ENCODE data around the gene RPL10A. TPM values are rescaled to one million over a fixed set of nuclear protein-coding genes. Genes with fewer than 3 reads are reported as not detected.

The RPL10A gene
- total RNA-seq, 4 donors from 2014 or later = 1,152 to 2,101 (median 1,461) TPM

DNA sequence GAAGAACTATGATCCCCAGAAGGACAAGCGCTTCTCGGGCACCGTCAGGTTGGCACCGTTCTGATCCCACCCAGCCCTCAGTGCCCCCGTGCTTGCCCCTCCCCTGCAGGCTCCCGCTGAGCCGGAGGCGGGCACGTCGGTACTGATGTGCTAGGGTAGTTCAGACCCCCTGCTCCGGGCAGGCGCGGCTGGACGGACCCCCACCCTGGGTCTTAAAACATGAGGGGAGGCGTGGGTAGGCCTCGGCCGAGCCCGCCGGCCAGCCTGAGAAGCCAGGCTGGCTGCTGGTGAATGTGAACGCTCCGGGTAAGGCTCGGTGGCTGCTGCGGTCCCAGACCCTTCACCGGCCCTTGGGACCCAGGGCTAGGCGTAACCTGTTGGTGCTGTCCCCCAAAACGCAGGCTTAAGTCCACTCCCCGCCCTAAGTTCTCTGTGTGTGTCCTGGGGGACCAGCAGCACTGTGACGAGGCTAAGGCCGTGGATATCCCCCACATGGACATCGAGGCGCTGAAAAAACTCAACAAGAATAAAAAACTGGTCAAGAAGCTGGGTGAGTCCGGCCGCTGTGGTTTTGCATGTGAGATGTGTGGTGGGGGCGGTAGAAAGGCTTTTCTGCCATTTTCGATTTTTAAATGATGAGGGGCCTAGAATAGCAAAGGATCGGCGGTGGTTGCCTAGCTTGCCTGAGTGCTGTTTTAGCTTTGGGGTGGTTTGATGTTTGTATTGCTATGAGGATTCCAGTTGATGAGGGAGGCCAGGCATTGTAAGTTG, 964 bp downstream of the RPL10A start:
- H3K9me3 ChIP-seq = no peaks in the 10 kb centered on the region
- 1 to 5% methylated on average over 7 to 11 of the region's 37 CpGs for WGBS, 2 donors
- H3K27me3 ChIP-seq = no peaks in the 10 kb centered on the region
- peaks cover 12 to 74% (median 16%) of the 10 kb centered on the region in 3 donors for H3K36me3 ChIP-seq
- H3K4me1 ChIP-seq = peaks cover 21 to 60% (median 25%) of the 10 kb centered on the region in 3 donors
- DNase-seq = no peak
- no peak for TF ChIP-seq POLR2A (IDR thresholded peaks at IDR 0.05)
- TF ChIP-seq, protein P1, sequence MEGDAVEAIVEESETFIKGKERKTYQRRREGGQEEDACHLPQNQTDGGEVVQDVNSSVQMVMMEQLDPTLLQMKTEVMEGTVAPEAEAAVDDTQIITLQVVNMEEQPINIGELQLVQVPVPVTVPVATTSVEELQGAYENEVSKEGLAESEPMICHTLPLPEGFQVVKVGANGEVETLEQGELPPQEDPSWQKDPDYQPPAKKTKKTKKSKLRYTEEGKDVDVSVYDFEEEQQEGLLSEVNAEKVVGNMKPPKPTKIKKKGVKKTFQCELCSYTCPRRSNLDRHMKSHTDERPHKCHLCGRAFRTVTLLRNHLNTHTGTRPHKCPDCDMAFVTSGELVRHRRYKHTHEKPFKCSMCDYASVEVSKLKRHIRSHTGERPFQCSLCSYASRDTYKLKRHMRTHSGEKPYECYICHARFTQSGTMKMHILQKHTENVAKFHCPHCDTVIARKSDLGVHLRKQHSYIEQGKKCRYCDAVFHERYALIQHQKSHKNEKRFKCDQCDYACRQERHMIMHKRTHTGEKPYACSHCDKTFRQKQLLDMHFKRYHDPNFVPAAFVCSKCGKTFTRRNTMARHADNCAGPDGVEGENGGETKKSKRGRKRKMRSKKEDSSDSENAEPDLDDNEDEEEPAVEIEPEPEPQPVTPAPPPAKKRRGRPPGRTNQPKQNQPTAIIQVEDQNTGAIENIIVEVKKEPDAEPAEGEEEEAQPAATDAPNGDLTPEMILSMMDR (IDR thresholded peaks at IDR 0.05) = no peak
- H3K4me3 ChIP-seq = peak overlapping the region; percentile 64 to 91 (median 74)
- peak overlapping the region; percentile 91 to 93 (median 92) for H3K27ac ChIP-seq
- intact Hi-C loops (cut with DNase I) = no loop called here

DNA sequence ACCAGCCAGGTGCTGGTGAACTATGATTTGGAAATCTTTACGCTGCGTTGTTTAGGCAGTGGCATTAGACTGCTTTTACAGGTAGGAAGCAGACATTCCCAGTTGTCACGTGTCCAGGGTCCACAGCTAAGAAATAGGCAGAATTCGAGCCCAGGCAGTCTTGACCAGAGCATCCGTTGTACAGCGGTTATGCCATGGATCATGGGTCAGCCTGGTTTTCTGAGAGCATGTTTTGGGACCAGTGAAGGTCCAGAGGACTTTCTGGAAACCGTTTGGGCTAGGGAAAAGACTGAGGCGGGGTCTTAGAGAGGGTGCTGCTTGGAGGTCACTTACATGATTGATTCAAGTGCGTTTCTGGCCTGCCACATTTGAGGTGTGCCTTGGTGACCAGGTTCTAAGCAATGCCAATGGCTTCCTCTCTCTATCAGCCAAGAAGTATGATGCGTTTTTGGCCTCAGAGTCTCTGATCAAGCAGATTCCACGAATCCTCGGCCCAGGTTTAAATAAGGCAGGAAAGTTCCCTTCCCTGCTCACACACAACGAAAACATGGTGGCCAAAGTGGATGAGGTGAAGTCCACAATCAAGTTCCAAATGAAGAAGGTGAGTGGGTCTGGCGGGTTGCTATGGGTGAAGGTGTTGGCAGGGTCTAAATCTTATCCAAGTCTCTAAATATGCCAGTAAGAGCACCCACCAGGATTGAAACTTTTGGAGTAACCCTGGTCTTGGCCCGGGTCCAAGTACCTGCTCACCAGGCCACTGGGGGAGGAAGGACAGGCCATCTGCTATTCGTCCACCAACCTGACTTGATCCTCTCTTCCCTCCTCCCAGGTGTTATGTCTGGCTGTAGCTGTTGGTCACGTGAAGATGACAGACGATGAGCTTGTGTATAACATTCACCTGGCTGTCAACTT, 1.8 kb downstream of the RPL10A start:
- Histone ChIP-seq H3K36me3 (peaks cover 12 to 80% (median 16%) of the 10 kb centered on the region in 3 donors), H3K27ac (peak overlapping the region; percentile 91 to 93 (median 92)), H3K27me3 (no peaks in the 10 kb centered on the region), H3K9me3 (no peaks in the 10 kb centered on the region), H3K4me3 (peak overlapping the region; percentile 64 to 91 (median 74)), H3K4me1 (peaks cover 21 to 62% (median 25%) of the 10 kb centered on the region in 3 donors)
- DNase-seq = no peak
- WGBS, 2 donors = 15 to 28% methylated on average over 15 to 18 of the region's 18 CpGs
- TF ChIP-seq POLR2A (IDR thresholded peaks at IDR 0.05) = no peak
- TF ChIP-seq, protein P1 (IDR thresholded peaks at IDR 0.05) = no peak
- intact Hi-C loops (cut with DNase I) = no loop called here

DNA sequence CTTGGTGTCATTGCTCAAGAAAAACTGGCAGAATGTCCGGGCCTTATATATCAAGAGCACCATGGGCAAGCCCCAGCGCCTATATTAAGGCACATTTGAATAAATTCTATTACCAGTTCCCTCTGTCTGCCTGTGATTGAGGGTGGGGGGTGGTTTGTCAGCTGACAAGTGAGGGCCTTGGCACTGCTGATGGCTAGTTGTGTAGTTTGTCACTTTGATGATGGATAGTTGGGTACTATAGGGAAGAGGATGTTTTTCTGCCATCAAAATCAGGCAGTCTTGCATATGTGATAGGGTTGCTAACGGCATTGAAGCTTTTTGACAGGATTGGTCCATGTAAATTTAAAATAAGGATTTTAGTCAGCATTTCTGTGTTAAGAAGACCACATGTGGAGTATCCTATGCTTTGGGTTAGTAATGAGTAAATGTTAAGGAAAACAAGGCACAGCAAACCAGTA, 2.5 kb downstream of the RPL10A start:
- intact Hi-C loops (cut with DNase I) = no loop called here
- no peaks in the 10 kb centered on the region for H3K9me3 ChIP-seq
- H3K36me3 ChIP-seq = peaks cover 12 to 80% (median 16%) of the 10 kb centered on the region in 3 donors
- WGBS, 2 donors = 37 to 39% methylated on average over 3 of the region's 3 CpGs
- peak overlapping the region; percentile 91 to 93 (median 92) for H3K27ac ChIP-seq
- peak overlapping the region; percentile 64 to 91 (median 74) for H3K4me3 ChIP-seq
- DNase-seq = no peak
- H3K27me3 ChIP-seq = no peaks in the 10 kb centered on the region
- peaks cover 21 to 67% (median 25%) of the 10 kb centered on the region in 3 donors for H3K4me1 ChIP-seq
- TF ChIP-seq POLR2A (IDR thresholded peaks at IDR 0.05) = no peak

DNA sequence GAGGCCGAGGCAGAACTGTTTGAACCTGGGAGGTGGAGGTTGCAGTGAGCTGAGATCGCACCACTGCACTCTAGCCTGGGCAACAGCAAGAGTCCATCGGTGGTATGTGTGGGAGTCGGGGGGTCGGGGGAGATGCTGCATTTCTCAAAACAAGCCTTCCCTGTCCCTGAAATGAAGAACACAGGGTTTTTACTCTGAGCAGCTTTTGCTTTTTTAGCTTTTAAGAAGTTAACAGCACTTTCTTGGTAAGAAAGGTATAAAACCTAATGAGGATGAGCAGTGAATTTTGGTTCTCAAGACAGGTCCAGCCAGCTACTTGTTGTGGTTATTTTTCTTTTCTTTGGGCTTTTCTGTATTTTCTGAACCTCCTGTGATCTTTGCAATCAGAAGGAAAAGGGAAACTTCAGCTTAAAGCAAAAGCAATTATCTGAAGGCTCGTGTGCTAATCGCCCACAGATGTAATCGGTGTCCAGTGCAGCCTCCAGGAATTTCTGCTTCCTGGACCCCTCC, 3.7 kb downstream of the RPL10A start:
- Histone ChIP-seq H3K27ac (peak overlapping the region; percentile 31 to 93 (median 92)), H3K36me3 (peaks cover 8 to 81% (median 12%) of the 10 kb centered on the region in 3 donors), H3K27me3 (no peaks in the 10 kb centered on the region), H3K4me3 (peak overlapping the region in 1 of 4 donors; percentile 77), H3K4me1 (peaks cover 21 to 78% (median 25%) of the 10 kb centered on the region in 3 donors), H3K9me3 (no peaks in the 10 kb centered on the region)
- no peak for TF ChIP-seq POLR2A (IDR thresholded peaks at IDR 0.05)
- TF ChIP-seq, protein P1 (IDR thresholded peaks at IDR 0.05) = no peak
- intact Hi-C loops (cut with DNase I) = no loop called here
- 38 to 46% methylated on average over 5 to 7 of the region's 8 CpGs for WGBS, 2 donors
- no peak for DNase-seq

DNA sequence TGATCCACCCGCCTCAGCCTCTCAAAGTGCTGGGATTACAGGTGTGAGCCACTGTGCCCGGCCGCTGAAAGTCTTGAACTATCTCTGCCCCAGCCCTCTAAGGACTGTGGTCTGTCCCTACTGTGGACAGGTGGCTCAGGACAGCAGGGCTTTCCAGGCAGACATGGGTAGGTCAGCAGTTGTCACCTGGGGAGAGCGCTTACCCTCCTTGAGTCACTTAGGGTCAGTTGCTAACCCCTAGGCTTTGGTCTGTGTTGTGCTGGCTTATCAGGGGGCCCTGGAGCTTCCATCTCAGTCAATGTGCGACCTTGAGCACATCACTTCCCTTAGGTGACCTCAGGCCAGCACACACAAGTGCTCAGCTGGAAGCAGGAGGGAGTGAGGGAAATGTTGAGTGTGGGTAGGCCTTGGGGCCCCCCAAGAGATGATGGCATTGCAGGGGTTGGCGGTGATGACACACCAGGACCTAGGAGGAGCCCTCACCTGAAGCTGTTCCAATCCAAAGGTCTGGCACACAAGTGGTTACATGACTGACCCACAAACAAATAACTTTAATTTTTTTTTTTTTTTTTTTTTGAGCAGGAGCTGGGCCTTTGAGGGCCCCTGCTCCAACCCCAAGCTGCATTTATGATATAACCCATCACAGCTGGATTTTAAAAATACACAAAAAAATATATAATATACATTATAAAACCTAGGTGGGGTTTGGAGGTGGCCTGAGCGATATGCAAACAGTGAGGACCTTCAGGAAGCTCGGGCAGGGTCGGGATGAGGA, 5.1 kb downstream of the RPL10A start:
- Histone ChIP-seq H3K9me3 (no peaks in the 10 kb centered on the region), H3K27me3 (no peaks in the 10 kb centered on the region), H3K36me3 (peaks cover 8 to 95% (median 12%) of the 10 kb centered on the region in 3 donors), H3K4me1 (peaks cover 16 to 72% (median 25%) of the 10 kb centered on the region in 3 donors), H3K4me3 (no peak overlapping the region), H3K27ac (peak overlapping the region in 1 of 4 donors; percentile 22)
- WGBS, 2 donors = 61 to 78% methylated on average over 6 of the region's 9 CpGs
- intact Hi-C loops (cut with DNase I) = no loop called here
- DNase-seq = no peak
- TF ChIP-seq, protein P1 (IDR thresholded peaks at IDR 0.05) = no peak
- TF ChIP-seq POLR2A (IDR thresholded peaks at IDR 0.05) = no peak
